Measurements from ENCODE around the gene YJU2.

DNA sequence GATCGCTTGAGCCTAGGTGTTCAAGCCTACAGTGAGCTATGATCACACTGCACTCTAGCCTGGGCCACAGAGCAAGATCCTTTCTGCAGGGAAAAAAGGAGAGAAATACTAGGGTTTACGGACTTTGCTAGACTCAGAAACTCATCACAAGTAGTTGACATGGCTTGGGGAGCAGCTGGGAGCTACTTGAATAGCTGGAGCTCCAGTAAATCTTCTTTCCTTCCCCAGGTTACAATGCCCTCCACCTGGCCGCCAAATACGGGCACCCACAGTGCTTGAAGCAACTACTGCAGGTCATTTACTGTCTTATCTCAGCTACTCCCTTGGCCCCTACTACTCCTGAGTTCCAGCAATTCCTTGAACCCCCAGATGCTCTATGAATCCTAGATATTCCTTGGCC is 45.1 kb upstream of the YJU2 start:
- TF ChIP-seq POLR2AphosphoS5 (IDR thresholded peaks at IDR 0.05; ENCODE audit: low read depth, low read length): no peak
- TF ChIP-seq, protein P1, sequence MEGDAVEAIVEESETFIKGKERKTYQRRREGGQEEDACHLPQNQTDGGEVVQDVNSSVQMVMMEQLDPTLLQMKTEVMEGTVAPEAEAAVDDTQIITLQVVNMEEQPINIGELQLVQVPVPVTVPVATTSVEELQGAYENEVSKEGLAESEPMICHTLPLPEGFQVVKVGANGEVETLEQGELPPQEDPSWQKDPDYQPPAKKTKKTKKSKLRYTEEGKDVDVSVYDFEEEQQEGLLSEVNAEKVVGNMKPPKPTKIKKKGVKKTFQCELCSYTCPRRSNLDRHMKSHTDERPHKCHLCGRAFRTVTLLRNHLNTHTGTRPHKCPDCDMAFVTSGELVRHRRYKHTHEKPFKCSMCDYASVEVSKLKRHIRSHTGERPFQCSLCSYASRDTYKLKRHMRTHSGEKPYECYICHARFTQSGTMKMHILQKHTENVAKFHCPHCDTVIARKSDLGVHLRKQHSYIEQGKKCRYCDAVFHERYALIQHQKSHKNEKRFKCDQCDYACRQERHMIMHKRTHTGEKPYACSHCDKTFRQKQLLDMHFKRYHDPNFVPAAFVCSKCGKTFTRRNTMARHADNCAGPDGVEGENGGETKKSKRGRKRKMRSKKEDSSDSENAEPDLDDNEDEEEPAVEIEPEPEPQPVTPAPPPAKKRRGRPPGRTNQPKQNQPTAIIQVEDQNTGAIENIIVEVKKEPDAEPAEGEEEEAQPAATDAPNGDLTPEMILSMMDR (IDR thresholded peaks at IDR 0.05): no peak
- TF ChIP-seq, protein P2, sequence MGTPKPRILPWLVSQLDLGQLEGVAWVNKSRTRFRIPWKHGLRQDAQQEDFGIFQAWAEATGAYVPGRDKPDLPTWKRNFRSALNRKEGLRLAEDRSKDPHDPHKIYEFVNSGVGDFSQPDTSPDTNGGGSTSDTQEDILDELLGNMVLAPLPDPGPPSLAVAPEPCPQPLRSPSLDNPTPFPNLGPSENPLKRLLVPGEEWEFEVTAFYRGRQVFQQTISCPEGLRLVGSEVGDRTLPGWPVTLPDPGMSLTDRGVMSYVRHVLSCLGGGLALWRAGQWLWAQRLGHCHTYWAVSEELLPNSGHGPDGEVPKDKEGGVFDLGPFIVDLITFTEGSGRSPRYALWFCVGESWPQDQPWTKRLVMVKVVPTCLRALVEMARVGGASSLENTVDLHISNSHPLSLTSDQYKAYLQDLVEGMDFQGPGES (IDR thresholded peaks at IDR 0.05; ENCODE audit: low read depth, low read length): no peak
- TF ChIP-seq ELF1 (IDR thresholded peaks at IDR 0.05): no peak
- TF ChIP-seq, protein P3, sequence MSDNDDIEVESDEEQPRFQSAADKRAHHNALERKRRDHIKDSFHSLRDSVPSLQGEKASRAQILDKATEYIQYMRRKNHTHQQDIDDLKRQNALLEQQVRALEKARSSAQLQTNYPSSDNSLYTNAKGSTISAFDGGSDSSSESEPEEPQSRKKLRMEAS (IDR thresholded peaks at IDR 0.05; ENCODE audit: low read depth): no peak
- no peak for TF ChIP-seq EZH2phosphoT487 (IDR thresholded peaks at IDR 0.05; ENCODE audit: borderline replicate concordance, low read depth)
- no peak for TF ChIP-seq SIN3A (IDR thresholded peaks at IDR 0.05; ENCODE audit: borderline replicate concordance, low read depth, low read length)
- TF ChIP-seq, protein P4, sequence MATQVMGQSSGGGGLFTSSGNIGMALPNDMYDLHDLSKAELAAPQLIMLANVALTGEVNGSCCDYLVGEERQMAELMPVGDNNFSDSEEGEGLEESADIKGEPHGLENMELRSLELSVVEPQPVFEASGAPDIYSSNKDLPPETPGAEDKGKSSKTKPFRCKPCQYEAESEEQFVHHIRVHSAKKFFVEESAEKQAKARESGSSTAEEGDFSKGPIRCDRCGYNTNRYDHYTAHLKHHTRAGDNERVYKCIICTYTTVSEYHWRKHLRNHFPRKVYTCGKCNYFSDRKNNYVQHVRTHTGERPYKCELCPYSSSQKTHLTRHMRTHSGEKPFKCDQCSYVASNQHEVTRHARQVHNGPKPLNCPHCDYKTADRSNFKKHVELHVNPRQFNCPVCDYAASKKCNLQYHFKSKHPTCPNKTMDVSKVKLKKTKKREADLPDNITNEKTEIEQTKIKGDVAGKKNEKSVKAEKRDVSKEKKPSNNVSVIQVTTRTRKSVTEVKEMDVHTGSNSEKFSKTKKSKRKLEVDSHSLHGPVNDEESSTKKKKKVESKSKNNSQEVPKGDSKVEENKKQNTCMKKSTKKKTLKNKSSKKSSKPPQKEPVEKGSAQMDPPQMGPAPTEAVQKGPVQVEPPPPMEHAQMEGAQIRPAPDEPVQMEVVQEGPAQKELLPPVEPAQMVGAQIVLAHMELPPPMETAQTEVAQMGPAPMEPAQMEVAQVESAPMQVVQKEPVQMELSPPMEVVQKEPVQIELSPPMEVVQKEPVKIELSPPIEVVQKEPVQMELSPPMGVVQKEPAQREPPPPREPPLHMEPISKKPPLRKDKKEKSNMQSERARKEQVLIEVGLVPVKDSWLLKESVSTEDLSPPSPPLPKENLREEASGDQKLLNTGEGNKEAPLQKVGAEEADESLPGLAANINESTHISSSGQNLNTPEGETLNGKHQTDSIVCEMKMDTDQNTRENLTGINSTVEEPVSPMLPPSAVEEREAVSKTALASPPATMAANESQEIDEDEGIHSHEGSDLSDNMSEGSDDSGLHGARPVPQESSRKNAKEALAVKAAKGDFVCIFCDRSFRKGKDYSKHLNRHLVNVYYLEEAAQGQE (IDR thresholded peaks at IDR 0.05; ENCODE audit: low read depth, low read length): no peak
- TF ChIP-seq TAF1 (IDR thresholded peaks at IDR 0.05; ENCODE audit: borderline replicate concordance, low read depth, low read length): no peak
- TF ChIP-seq, protein P5, sequence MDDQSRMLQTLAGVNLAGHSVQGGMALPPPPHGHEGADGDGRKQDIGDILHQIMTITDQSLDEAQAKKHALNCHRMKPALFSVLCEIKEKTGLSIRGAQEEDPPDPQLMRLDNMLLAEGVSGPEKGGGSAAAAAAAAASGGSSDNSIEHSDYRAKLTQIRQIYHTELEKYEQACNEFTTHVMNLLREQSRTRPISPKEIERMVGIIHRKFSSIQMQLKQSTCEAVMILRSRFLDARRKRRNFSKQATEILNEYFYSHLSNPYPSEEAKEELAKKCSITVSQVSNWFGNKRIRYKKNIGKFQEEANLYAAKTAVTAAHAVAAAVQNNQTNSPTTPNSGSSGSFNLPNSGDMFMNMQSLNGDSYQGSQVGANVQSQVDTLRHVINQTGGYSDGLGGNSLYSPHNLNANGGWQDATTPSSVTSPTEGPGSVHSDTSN (IDR thresholded peaks at IDR 0.05): no peak
- TF ChIP-seq EP300 (IDR thresholded peaks at IDR 0.05; ENCODE audit: borderline replicate concordance in 1 of 2, low read depth in 1 of 2, low read length in 1 of 2): no peak
- TF ChIP-seq YY1 (IDR thresholded peaks at IDR 0.05; ENCODE audit: low read depth): no peak
- TF ChIP-seq GATA2 (CRISPR knock-in tag; IDR thresholded peaks at IDR 0.05): no peak

Measured in SK-N-SH (cell line).